ENCODE data around the gene DDX3X.
"Not testable (repeated sequence)": the region's sequence is repeated elsewhere in the genome, so short reads cannot be mapped to it uniquely, and the experiment has no call there.

The DDX3X gene

GRCh38 chrX:41377624-41378023, 43.7 kb downstream of the DDX3X start:
- DNase-seq, result no peak

GRCh38 chrX:41381685-41382084, 47.7 kb downstream of the DDX3X start:
- DNase-seq, result no peak

- DNase-seq, result peak; percentile 20
Measured at GRCh38 chrX:41382714-41383645, 49.0 kb downstream of the DDX3X start.

- DNase-seq, result no peak
Measured at GRCh38 chrX:41384051-41384705, 50.2 kb downstream of the DDX3X start.

- DNase-seq, result no peak
Measured at GRCh38 chrX:41386222-41386990, 52.4 kb downstream of the DDX3X start.

- no peak for DNase-seq
Measured at GRCh38 chrX:41388543-41388942, 54.6 kb downstream of the DDX3X start.

GRCh38 chrX:41389311-41389888, 55.4 kb downstream of the DDX3X start:
- no peak for DNase-seq

GRCh38 chrX:41390576-41390975, 56.6 kb downstream of the DDX3X start:
- not testable (repeated sequence) for DNase-seq

GRCh38 chrX:41391606-41392005, 57.6 kb downstream of the DDX3X start:
- no peak for DNase-seq

GRCh38 chrX:41394293-41394692, 60.3 kb downstream of the DDX3X start:
- DNase-seq, result no peak

- no peak for DNase-seq
Measured at GRCh38 chrX:41397219-41397618, 63.3 kb downstream of the DDX3X start.

- DNase-seq, result no peak
Measured at GRCh38 chrX:41397768-41398167, 63.8 kb downstream of the DDX3X start.

- DNase-seq, result not testable (repeated sequence)
Measured at GRCh38 chrX:41402556-41402955, 68.6 kb downstream of the DDX3X start.

GRCh38 chrX:41405551-41405950, 71.6 kb downstream of the DDX3X start:
- no peak for DNase-seq

GRCh38 chrX:41406201-41406600, 72.2 kb downstream of the DDX3X start:
- DNase-seq, result no peak

GRCh38 chrX:41407816-41408215, 73.9 kb downstream of the DDX3X start:
- no peak for DNase-seq

- no peak for DNase-seq
Measured at GRCh38 chrX:41408576-41408975, 74.6 kb downstream of the DDX3X start.

GRCh38 chrX:41409006-41409405, 75.0 kb downstream of the DDX3X start:
- DNase-seq, result no peak

- not testable (repeated sequence) for DNase-seq
Measured at GRCh38 chrX:41411222-41411621, 77.3 kb downstream of the DDX3X start.

GRCh38 chrX:41412261-41413081, 78.5 kb downstream of the DDX3X start:
- no peak for DNase-seq

Data from DMS 273 treated with DMSO at 0.1 percent for 48 hours (cell line).